Activated CD8-positive, alpha-beta memory T cell treated with anti-CD3 and anti-CD28 coated beads, Interleukin-2, amount 10 ng/mL, durations not matched to agents 7 days and 5 days (primary cell): ENCODE data around the gene FITM1. TPM values are rescaled to one million over a fixed set of nuclear protein-coding genes. Genes with fewer than 3 reads are reported as not detected.

ENCODE experiments used
- ATAC-seq: fragments of 150-1000 bp; cut with Tn5 transposase; one replicate; pipeline ENCODE4 v1.10.0; 2021; ENCODE audit warnings: moderate library complexity
- CTCF ChIA-PET: fragments of 350-600 bp; sonication (Branson Sonifier 250); formaldehyde crosslinking; loops from one replicate; lab custom pipeline; 2021; ENCODE audit warnings: antibody characterized with exemption; lab: Charles Lee
- DNase-seq: peaks from one replicate; pipeline ENCODE4 v3.0.0-alpha.2; 2020
- H3K27ac Mint-ChIP-seq: one replicate; pipeline ENCODE4 v1.8.0; 2021; ENCODE audit warnings: mild to moderate bottlenecking, mixed read lengths
- H3K27me3 Mint-ChIP-seq: one replicate; pipeline ENCODE4 v1.8.0; 2021; ENCODE audit warnings: mixed read lengths
- H3K36me3 Mint-ChIP-seq: one replicate; pipeline ENCODE4 v1.8.0; 2021; ENCODE audit warnings: mild to moderate bottlenecking, mixed read lengths
- H3K4me1 Mint-ChIP-seq: one replicate; pipeline ENCODE4 v1.8.0; 2021; ENCODE audit warnings: mixed read lengths
- H3K4me3 Mint-ChIP-seq: one replicate; pipeline ENCODE4 v1.8.0; 2021; ENCODE audit warnings: mild to moderate bottlenecking, moderate library complexity, mixed read lengths
- H3K9me3 Mint-ChIP-seq: one replicate; pipeline ENCODE4 v1.8.0; 2022; ENCODE audit warnings: low read depth, mixed read lengths
- total RNA-seq, 2 experiments: library from RNA; stranded (reverse); gene quantifications; one replicate each; pipeline ENCODE4 v1.2.3, GENCODE V29; 2021

The FITM1 gene
- total RNA-seq, 2 experiments from 2014 or later, result 0.77 to 0.91 TPM

GRCh38 chr14:24139272-24139934 is 8.9 kb downstream of the FITM1 start:
- Mint-ChIP-seq H3K36me3 (peaks cover 63% of the 10 kb centered on the region), H3K27ac (peak overlapping the region; percentile 29), H3K9me3 (no peaks in the 10 kb centered on the region), H3K4me3 (peak overlapping the region; percentile 98), H3K27me3 (no peaks in the 10 kb centered on the region), H3K4me1 (peaks cover 64% of the 10 kb centered on the region)
- CTCF ChIA-PET, result interaction anchor here (1.6 to 7.3 kb wide), 3 partner anchors 22 to 44 kb away, joined by 3 to 69 read pairs (median 52); partner anchors contain the start of genes DCAF11, IRF9 and NRL
- ATAC-seq (no peak), DNase-seq (peak; percentile 61)

- Mint-ChIP-seq H3K36me3 (peaks cover 78% of the 10 kb centered on the region), H3K27ac (peak within 1 kb of the TSS; percentile 91), H3K4me3 (peak within 1 kb of the TSS; percentile 98), H3K4me1 (peaks cover 74% of the 10 kb centered on the region), H3K27me3 (no peaks in the 10 kb centered on the region), H3K9me3 (no peaks in the 10 kb centered on the region)
- CTCF ChIA-PET, result interaction anchor here (0.6 to 7.3 kb wide), 16 partner anchors 9 to 188 kb away, joined by 3 to 69 read pairs (median 3); partner anchors contain the start of genes CIDEB, DHRS4, IRF9 and PCK2
- DNase-seq (peak; percentile 100), ATAC-seq (peak; percentile 91)
These were observed 10.8 kb downstream of the FITM1 start, which contains the start of gene EMC9 for GRCh38 chr14:24141097-24141880. Gene EMC9 (minus strand): TSS chr14:24141591. CDS start chr14:24141304, 287 bp downstream.

GRCh38 chr14:24143511-24143910 is 13.1 kb downstream of the FITM1 start:
- H3K4me1 Mint-ChIP-seq, result peaks cover 61% of the 10 kb centered on the region
- H3K4me3 Mint-ChIP-seq, result no peak overlapping the region
- CTCF ChIA-PET, result interaction anchor here (2.4 kb wide), 1 partner anchor 18 kb away, joined by 10 read pairs; the partner anchor contains the start of gene IRF9
- peak overlapping the region; percentile 45 for H3K27ac Mint-ChIP-seq
- no peaks in the 10 kb centered on the region for H3K27me3 Mint-ChIP-seq
- DNase-seq (no peak), ATAC-seq (no peak)
- no peaks in the 10 kb centered on the region for H3K9me3 Mint-ChIP-seq
- H3K36me3 Mint-ChIP-seq, result peaks cover 69% of the 10 kb centered on the region

GRCh38 chr14:24144451-24144850 is 14.0 kb downstream of the FITM1 start:
- CTCF ChIA-PET, result interaction anchor here (2.4 kb wide), 1 partner anchor 17 kb away, joined by 10 read pairs; the partner anchor contains the start of gene IRF9
- ATAC-seq, result no peak
- peak overlapping the region; percentile 64 for H3K27ac Mint-ChIP-seq
- DNase-seq, result no peak
- H3K4me1 Mint-ChIP-seq, result peaks cover 61% of the 10 kb centered on the region
- no peaks in the 10 kb centered on the region for H3K9me3 Mint-ChIP-seq
- H3K36me3 Mint-ChIP-seq, result peaks cover 69% of the 10 kb centered on the region
- H3K27me3 Mint-ChIP-seq, result no peaks in the 10 kb centered on the region
- H3K4me3 Mint-ChIP-seq, result peak overlapping the region; percentile 94

DNA sequence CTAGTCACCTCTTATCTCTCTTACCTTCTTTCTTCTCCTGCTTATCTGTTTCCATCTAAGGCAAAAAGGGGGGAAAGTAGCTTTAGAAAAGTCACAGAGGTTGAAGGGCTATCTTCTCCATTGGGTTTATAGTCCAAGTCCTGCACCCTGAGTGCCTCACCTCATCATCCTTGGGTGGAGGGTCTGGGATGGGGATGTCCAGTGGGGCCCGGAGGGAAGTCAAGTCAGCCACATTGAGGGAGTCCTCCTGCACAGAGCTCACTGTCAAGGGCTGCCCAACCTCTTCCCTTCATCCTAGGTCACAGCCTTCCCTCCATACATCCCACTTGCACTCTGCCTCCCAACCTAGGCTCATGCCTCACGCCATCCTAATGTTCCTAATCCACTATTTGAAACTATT is 14.8 kb downstream of the FITM1 start:
- H3K36me3 Mint-ChIP-seq, result peaks cover 70% of the 10 kb centered on the region
- ATAC-seq (no peak), DNase-seq (no peak)
- no peaks in the 10 kb centered on the region for H3K9me3 Mint-ChIP-seq
- CTCF ChIA-PET, result interaction anchor here (0.5 to 7.4 kb wide), 4 partner anchors 8 to 166 kb away, joined by 3 to 99 read pairs (median 18); partner anchors contain the start of genes IRF9, LTB4R and PSME1
- peaks cover 63% of the 10 kb centered on the region for H3K4me1 Mint-ChIP-seq
- no peaks in the 10 kb centered on the region for H3K27me3 Mint-ChIP-seq
- peak overlapping the region; percentile 99 for H3K27ac Mint-ChIP-seq
- H3K4me3 Mint-ChIP-seq, result peak overlapping the region; percentile 94

GRCh38 chr14:24145690-24146452 is 15.4 kb downstream of the FITM1 start:
- peak overlapping the region; percentile 94 for H3K4me3 Mint-ChIP-seq
- peaks cover 69% of the 10 kb centered on the region for H3K4me1 Mint-ChIP-seq
- DNase-seq (no peak), ATAC-seq (no peak)
- CTCF ChIA-PET, result interaction anchor here (0.5 to 7.4 kb wide), 10 partner anchors 9 to 165 kb away, joined by 3 to 99 read pairs (median 5); partner anchors contain the start of genes IRF9, LTB4R, PSME1 and TINF2
- H3K36me3 Mint-ChIP-seq, result peaks cover 70% of the 10 kb centered on the region
- no peaks in the 10 kb centered on the region for H3K9me3 Mint-ChIP-seq
- no peaks in the 10 kb centered on the region for H3K27me3 Mint-ChIP-seq
- H3K27ac Mint-ChIP-seq, result peak overlapping the region; percentile 99

- no peaks in the 10 kb centered on the region for H3K27me3 Mint-ChIP-seq
- peak within 1 kb of the TSS; percentile 99 for H3K27ac Mint-ChIP-seq
- peak; percentile 71 for ATAC-seq
- H3K4me3 Mint-ChIP-seq, result peak within 1 kb of the TSS; percentile 94
- DNase-seq, result peak; percentile 97
- peaks cover 74% of the 10 kb centered on the region for H3K36me3 Mint-ChIP-seq
- H3K9me3 Mint-ChIP-seq, result no peaks in the 10 kb centered on the region
- CTCF ChIA-PET, result interaction anchor here (1.2 to 7.4 kb wide), 10 partner anchors 10 to 164 kb away, joined by 3 to 99 read pairs (median 6); partner anchors contain the start of genes DCAF11, IRF9, LTB4R and NRL
- peaks cover 72% of the 10 kb centered on the region for H3K4me1 Mint-ChIP-seq
These were observed 16.1 kb downstream of the FITM1 start, which contains the start of gene PSME2 for GRCh38 chr14:24146453-24146977. Gene PSME2 (minus strand): TSS chr14:24146610. CDS start chr14:24146581, 29 bp downstream.

- Mint-ChIP-seq H3K27ac (peak within 1 kb of the TSS; percentile 99), H3K4me3 (peak within 1 kb of the TSS; percentile 94), H3K4me1 (peaks cover 67% of the 10 kb centered on the region), H3K36me3 (peaks cover 75% of the 10 kb centered on the region), H3K27me3 (no peaks in the 10 kb centered on the region), H3K9me3 (no peaks in the 10 kb centered on the region)
- ATAC-seq (peak; percentile 88), DNase-seq (peak; percentile 99)
- CTCF ChIA-PET, result interaction anchor here (0.7 to 7.4 kb wide), 11 partner anchors 9 to 95 kb away, joined by 3 to 99 read pairs (median 5); partner anchors contain the start of genes DCAF11, IRF9, NRL and PSME1
These were observed 16.7 kb downstream of the FITM1 start, which contains the start of gene RNF31 for GRCh38 chr14:24146978-24147760. Gene RNF31 (plus strand): TSS chr14:24147498. CDS start chr14:24147699, 201 bp downstream.

GRCh38 chr14:24147761-24148428 is 17.4 kb downstream of the FITM1 start:
- DNase-seq (no peak), ATAC-seq (no peak)
- Mint-ChIP-seq H3K36me3 (peaks cover 75% of the 10 kb centered on the region), H3K27me3 (no peaks in the 10 kb centered on the region), H3K4me3 (peak overlapping the region; percentile 94), H3K9me3 (no peaks in the 10 kb centered on the region), H3K27ac (peak overlapping the region; percentile 86), H3K4me1 (peaks cover 62% of the 10 kb centered on the region)
- CTCF ChIA-PET, result interaction anchor here (0.7 to 7.4 kb wide), 8 partner anchors 8 to 57 kb away, joined by 3 to 99 read pairs (median 6); partner anchors contain the start of genes DCAF11, IRF9, NRL and PSME1

DNA sequence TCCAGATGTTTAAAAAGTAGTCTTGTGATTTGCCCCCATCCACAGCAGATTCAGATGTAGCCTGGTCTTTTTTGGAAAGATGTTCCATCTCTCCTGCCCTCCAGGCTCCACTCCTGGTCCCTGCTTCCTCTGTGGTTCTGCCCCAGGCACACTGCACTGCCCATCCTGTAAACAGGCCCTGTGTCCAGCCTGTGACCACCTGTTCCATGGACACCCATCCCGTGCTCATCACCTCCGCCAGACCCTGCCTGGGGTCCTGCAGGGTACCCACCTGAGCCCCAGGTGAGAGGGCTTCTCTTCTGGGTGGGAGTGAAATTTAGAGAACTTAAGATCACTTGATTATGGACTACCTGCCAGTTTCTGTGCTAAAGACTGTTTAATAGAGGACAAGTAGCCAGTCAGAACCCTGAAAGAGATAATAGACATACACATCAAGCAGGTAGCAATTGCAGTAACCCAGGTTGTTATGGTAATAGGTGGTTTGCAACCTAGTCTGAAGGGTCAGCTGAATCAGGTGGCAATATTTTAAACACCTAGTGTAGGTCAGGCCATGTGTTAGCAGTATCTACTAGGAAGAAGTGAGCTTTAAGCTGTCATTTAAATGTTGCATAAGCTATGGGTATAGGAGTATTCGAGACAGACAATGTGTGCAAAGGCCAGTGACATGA is 19.0 kb downstream of the FITM1 start:
- H3K36me3 Mint-ChIP-seq, result peaks cover 67% of the 10 kb centered on the region
- H3K4me3 Mint-ChIP-seq, result peak overlapping the region; percentile 3
- DNase-seq (no peak), ATAC-seq (no peak)
- no peaks in the 10 kb centered on the region for H3K27me3 Mint-ChIP-seq
- peak overlapping the region; percentile 15 for H3K27ac Mint-ChIP-seq
- H3K4me1 Mint-ChIP-seq, result peaks cover 47% of the 10 kb centered on the region
- CTCF ChIA-PET, result interaction anchor here (1.3 to 7.4 kb wide), 4 partner anchors 8 to 41 kb away, joined by 3 to 99 read pairs (median 20); partner anchors contain the start of genes EMC9, IRF9 and PSME1
- H3K9me3 Mint-ChIP-seq, result no peaks in the 10 kb centered on the region
